ENCODE measurements around the gene RFLNA. TPM values are rescaled to one million over a fixed set of nuclear protein-coding genes. Genes with fewer than 3 reads are reported as not detected.

The RFLNA gene
- total RNA-seq, 1 donor from 2014 or later: 0.69 TPM

DNA sequence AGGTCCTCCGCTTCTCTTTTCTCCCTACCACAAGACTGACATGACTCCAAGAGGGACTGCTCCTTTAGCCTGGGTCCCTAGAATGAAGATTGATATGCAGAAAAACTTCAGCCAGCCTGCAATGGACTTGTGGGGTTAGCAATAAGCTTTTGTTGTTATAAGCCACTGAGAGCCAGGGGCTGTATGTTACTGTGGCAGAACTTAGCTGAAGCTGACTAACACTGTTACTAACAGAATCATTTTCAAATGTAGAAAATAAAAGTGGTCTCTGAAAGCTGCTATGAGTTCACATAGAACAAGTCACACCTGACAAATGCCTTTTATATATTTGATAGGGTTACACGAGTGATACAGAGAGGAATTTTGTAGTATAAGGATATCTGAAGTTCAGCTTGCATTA is 13.6 kb upstream of the RFLNA start:
- TF ChIP-seq, protein P1, sequence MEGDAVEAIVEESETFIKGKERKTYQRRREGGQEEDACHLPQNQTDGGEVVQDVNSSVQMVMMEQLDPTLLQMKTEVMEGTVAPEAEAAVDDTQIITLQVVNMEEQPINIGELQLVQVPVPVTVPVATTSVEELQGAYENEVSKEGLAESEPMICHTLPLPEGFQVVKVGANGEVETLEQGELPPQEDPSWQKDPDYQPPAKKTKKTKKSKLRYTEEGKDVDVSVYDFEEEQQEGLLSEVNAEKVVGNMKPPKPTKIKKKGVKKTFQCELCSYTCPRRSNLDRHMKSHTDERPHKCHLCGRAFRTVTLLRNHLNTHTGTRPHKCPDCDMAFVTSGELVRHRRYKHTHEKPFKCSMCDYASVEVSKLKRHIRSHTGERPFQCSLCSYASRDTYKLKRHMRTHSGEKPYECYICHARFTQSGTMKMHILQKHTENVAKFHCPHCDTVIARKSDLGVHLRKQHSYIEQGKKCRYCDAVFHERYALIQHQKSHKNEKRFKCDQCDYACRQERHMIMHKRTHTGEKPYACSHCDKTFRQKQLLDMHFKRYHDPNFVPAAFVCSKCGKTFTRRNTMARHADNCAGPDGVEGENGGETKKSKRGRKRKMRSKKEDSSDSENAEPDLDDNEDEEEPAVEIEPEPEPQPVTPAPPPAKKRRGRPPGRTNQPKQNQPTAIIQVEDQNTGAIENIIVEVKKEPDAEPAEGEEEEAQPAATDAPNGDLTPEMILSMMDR (conservative IDR thresholded peaks at IDR 0.05; ENCODE audit: low read depth, low read length): no peak
- H3K4me3 ChIP-seq (ENCODE audit: low read depth, low read length): no peak overlapping the region
- no peak for DNase-seq (ENCODE audit: low read depth)

DNA sequence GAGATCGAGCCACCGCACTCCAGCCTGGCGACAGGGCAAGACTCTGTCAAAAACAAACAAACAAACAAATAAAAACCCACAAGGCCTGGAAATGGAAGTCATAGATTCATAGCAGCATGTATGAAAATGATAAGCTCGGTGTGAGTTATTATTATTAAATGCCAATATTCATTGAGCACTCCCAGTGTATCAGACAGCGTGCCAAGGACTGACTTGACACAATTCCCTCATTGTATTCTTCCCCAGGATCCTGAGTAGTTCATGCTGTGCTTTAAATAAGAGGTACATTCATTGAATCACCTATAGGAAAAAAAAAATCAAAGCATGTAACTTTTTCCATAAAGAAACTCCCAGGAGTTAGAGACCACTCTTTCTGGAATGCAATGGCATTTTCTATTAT is 12.6 kb upstream of the RFLNA start:
- H3K4me3 ChIP-seq (ENCODE audit: low read depth, low read length): no peak overlapping the region
- TF ChIP-seq, protein P1 (conservative IDR thresholded peaks at IDR 0.05; ENCODE audit: low read depth, low read length): no peak
- no peak for DNase-seq (ENCODE audit: low read depth)

DNA sequence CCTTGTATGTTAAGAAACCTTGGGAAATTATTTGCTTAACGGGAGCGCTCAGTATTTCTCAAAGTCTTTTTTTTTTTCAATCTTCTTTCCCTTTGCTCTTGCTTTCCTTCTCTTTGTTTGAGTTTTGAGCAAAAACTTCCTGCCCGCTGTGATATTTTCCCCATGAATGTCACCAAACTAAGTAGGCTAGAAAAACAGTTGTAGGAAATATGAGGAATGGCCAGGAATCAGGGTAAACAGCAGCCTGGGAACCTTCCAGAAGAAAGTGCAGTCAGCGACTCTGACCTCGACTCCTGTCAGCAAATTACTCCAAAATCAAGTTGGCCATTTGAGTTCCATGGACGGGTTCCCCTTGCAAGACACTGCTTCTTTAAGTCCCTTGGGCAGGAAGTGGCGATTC is 11.6 kb upstream of the RFLNA start:
- H3K4me3 ChIP-seq (ENCODE audit: low read depth, low read length): no peak overlapping the region
- DNase-seq (ENCODE audit: low read depth): no peak
- TF ChIP-seq, protein P1 (conservative IDR thresholded peaks at IDR 0.05; ENCODE audit: low read depth, low read length): no peak

DNA sequence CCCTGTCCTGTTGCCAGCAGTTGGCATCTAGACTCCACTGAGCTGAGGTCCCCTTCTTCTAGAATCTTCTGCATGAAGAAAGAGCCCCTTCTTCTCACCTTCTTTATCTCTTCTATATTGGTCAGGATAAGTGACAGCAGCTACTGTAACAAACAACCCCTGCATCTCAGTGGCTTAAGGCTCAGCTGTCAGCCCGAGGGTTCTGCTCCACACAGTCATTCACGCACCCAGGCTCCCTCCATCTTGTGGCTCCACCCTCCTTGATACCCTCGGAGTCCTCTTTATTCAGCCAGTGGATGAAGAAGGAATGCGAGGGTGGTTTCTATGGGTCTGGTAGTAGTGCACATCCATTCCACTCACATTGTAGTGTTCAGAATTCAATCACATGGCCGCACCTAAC is 10.5 kb upstream of the RFLNA start:
- H3K4me3 ChIP-seq (ENCODE audit: low read depth, low read length): no peak overlapping the region
- no peak for DNase-seq (ENCODE audit: low read depth)
- TF ChIP-seq, protein P1 (conservative IDR thresholded peaks at IDR 0.05; ENCODE audit: low read depth, low read length): no peak

GRCh38 chr12:124286414-124286813 is 8.5 kb upstream of the RFLNA start:
- DNase-seq (ENCODE audit: low read depth): no peak
- H3K4me3 ChIP-seq (ENCODE audit: low read depth, low read length): no peak overlapping the region
- TF ChIP-seq, protein P1 (conservative IDR thresholded peaks at IDR 0.05; ENCODE audit: low read depth, low read length): no peak

- no peak overlapping the region for H3K4me3 ChIP-seq (ENCODE audit: low read depth, low read length)
- DNase-seq (ENCODE audit: low read depth): no peak
- TF ChIP-seq, protein P1 (conservative IDR thresholded peaks at IDR 0.05; ENCODE audit: low read depth, low read length): no peak
Observed at GRCh38 chr12:124286971-124287370, 7.9 kb upstream of the RFLNA start.
